Stimulated activated CD8-positive, alpha-beta memory T cell treated with anti-CD3 and anti-CD28 coated beads, Interleukin-4, amount 100 ng/mL, for 4 hours (primary cell): ENCODE results near the gene PBX4.
"Not testable (repeated sequence)": the region's sequence is repeated elsewhere in the genome, so short reads cannot be mapped to it uniquely, and the experiment has no call there.

Source experiments
- DNase-seq, 2 donors: peaks; one replicate each; pipeline ENCODE4 v3.0.0-alpha.2; 2020; ENCODE audit warnings: low read depth in 2 of 2, low spot score in 1 of 2

PBX4 gene, protein sequence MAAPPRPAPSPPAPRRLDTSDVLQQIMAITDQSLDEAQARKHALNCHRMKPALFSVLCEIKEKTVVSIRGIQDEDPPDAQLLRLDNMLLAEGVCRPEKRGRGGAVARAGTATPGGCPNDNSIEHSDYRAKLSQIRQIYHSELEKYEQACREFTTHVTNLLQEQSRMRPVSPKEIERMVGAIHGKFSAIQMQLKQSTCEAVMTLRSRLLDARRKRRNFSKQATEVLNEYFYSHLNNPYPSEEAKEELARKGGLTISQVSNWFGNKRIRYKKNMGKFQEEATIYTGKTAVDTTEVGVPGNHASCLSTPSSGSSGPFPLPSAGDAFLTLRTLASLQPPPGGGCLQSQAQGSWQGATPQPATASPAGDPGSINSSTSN

DNA sequence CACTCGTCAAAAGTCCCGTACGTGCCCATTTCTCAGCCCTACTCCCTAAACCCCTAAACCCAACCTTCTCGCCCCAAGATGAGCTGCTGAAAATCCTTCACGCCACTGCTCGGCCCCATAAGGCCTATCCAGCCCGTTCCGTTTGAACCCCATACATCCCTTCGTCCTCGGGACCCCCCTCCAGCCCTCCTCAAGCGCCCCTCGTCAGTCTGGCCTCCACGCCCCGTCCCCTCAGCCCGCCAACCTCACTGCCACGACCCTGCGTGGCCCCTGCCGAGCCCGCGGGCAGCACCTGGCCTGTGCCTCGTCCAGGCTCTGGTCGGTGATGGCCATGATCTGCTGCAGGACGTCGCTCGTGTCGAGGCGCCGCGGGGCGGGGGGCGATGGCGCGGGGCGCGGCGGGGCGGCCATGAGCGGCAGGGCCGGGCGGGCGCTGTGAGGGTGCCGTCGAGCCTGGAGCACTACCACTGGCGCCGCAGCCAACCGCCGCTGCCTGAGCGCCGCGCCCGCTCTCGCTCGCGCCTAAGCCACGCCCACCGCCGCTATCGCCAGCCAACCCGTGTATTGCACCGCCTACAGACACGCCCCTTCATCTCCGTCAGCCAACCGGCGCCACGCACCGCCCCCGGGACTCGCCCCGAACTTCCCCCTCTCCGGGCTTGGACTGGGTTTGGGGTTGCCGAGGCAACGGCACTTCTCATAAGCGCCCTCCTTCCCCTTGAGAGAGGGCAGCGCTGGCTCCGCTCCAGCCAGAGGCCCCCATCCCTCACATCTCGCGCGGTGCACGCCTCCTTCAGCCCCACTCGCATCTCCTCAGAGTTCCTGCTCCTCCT lies at the start of gene PBX4:
Gene PBX4 (minus strand): TSS at position 469 of the 833 bp plus-strand sequence. CDS start 58 bp downstream, at position 411.
- DNase-seq: peak; percentile 98 to 99

DNA sequence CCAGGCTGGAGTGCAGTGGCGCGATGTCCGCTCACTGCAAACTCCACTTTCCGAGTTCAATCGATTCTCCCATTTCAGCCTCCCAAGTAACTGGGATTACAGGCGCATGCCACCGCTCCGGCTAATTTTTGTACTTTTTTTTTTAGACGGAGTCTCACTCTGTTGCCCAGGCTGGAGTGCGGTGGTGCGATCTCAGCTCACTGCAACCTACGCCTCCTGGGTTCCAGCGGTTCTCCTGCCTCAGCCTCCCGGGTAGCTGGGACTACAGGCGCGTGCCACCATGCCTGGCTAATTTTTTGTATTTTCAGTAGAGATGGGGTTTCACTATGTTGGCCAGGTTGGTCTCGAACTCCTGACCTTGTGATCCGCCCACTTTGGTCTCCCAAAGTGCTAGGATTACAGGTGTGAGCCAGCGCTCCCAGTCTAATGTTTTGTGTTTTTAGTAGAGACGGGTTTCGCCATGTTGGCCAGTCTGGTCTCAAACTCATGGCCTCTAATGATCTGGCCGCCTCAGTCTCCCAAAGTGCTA lies 47.0 kb upstream of the PBX4 start:
- DNase-seq: not testable (repeated sequence)

DNA sequence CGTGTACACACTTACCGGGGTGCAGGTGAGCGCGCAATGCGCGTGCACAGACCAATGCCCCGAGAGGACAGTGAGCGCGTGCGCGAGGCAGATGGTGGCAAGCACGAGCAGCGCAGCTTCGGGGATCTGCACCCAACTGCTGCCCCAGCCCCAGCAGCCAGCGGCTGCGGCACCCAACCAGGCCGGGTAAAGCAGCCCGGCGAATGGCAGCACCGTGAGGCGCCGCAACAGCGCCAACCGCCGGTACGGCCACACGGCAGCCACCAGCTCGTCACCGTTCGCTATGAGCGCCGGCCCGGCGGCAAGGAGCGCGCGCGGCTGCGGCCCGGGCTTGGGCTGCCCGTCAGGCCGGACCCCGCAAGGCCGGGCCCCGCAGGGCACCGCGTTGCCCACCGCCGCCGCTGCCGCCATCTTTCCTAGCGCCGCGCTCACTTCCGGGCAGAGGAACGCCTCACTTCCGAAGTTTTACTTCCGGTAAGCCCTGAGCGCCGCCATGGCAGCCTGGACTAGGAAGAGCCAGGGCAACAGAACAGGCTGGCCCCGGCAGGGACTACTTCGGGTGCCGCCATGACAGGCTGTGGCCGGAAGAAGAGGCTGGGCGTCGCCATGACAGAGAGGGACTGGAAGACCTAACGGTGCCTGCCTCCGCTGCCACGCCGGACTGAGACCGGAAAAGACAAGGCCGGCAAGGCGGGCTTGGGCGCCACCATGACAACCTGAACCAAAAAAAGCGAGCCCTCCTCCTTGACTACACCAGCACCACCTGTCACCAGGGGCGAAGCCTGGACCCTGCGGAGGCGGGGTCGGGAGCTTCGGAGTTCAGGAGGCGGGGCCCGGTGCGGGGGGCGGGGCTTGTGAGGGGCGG lies 45.0 kb upstream of the PBX4 start, which contains the start of gene ATP13A1:
Gene ATP13A1 (minus strand): TSS at position 421 of the 865 bp plus-strand sequence. CDS start 10 bp downstream, at position 411.
- DNase-seq: peak; percentile 79 to 91

DNA sequence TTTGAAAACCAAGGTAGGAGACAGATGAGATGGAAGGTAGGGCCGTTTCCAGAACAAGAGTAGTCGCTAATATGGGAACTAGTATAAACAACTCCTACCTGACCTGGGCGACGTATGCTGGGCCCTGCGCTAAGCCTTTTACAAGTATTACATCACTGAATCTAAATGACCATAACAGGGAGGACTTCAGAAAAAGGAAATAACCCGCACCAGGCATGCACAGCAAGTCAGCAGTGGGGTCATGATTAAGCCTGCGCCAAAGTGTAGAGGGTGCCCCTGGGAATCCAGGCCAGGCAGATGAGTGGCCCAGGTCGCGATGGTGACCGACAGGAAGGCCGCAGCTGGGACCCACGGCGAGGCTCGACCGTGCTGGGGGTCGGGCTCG lies 44.4 kb upstream of the PBX4 start:
- DNase-seq: no peak

DNA sequence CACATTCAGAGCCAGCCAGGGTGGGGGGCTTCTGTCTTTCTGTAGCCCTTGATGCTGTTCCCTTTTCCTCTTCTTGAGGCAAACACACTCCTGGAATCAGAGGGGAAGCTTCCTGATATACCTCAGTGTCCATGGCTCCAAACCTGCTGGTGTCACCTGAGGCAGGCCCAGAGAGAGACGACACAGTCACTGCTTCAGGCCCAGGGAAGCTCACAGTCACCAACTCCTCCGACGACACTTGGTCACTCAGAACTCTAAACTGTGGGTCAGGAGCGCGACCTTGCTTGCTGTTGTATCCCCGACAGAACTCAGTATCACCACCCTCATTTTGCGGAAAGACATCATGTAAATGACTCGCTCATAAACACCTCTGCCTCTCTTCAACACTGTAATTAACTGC lies 43.9 kb upstream of the PBX4 start:
- DNase-seq: no peak

DNA sequence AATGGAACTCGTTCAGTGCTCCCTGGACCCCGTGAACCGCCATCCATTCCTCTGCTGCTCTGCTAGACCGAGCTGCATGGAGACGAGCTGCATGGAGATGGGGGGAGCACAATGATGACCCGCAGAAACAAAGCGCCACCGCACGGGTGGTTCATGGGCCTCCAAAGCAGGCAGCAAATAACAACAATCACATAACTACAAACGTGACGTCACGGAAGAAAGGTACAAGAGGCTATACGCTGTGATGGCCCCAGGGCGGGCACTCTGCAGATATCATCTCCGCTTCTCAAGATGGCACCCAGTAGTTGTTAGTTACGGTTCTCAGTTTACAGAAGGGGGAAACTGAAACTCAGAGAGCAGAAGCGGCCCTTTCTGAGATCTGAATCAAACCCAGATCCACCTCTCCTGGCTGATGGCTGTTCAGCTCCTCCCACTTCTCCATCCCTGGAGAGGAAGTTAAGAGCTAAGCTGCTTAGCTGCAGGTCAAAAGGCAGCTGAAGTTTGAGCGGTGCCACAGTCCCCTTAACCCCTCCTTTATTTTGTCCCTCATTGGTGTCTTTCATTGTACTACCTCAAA lies 43.3 kb upstream of the PBX4 start:
- no peak for DNase-seq

DNA sequence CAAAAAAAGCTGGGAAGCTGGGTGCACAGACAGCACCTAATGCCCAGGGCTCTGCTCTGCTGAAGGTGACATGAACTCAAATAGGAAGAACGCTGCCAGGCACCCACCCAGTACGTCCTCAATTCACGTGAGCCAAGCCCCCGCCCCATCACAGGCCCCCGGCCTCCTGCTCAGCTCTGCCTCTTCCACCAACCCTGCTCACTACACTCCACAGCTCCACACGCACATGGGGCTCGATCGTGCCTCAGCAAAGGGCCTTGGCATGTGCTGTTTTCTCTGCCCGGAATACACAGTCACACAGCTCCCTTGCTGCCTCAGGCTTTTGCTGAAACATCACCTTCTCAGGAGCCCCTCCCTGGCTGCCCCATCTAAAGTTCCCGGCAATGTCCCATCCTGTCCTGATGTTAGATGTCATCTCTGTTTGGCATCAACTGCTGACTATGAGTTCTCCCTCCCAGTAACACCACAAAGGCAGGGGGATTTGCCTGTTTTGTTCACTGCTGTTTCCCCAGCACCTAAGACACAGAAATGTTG lies 42.7 kb upstream of the PBX4 start:
- DNase-seq: no peak

DNA sequence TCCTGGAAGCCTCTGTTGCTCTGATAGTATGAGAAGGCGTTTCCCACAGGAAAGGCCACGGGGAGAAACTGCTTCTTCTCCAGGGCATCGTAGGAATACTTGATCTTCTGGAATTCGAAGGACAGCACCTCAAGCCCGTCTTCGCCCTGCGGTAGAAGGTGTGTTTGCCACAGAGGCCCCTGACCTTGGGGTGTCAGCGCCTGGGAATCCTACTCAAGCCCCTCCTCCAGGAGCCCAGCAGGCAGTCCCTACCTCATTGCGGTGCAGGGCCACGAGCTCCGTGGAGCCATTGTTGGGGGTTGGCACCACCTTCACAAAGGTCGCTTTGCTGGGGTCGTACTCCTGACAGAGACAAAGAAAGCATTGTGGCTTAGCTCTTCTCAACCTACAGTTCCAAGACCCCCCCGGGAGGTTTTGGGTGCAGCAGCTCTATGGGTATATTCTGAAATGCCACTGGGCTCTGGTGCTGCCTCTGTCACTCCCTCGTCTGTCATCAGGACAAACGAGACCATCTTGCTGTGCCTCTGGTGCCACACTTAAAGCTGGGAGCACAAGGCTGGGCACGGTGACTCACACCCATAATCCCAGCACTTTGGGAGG lies 41.3 kb upstream of the PBX4 start:
- no peak for DNase-seq

DNA sequence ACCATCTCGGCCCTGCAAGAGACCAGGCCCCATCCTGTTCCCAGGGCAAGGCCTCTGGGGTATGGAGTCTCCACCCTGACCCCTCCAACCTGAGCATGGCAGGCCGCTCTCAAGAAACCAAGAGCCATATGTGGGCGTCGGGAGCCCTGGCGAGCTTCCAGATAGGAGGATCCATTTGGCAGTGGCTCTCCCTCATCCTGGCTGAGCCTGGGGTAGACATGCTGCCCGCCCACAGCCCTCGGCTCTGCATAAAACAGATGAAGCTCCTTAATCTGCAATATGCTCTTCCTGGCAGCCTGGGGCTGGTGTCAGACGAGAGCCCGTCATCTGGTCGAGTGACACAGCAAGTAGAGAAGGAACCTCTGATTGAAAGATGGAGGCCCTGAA lies 38.9 kb upstream of the PBX4 start:
- DNase-seq: no peak

DNA sequence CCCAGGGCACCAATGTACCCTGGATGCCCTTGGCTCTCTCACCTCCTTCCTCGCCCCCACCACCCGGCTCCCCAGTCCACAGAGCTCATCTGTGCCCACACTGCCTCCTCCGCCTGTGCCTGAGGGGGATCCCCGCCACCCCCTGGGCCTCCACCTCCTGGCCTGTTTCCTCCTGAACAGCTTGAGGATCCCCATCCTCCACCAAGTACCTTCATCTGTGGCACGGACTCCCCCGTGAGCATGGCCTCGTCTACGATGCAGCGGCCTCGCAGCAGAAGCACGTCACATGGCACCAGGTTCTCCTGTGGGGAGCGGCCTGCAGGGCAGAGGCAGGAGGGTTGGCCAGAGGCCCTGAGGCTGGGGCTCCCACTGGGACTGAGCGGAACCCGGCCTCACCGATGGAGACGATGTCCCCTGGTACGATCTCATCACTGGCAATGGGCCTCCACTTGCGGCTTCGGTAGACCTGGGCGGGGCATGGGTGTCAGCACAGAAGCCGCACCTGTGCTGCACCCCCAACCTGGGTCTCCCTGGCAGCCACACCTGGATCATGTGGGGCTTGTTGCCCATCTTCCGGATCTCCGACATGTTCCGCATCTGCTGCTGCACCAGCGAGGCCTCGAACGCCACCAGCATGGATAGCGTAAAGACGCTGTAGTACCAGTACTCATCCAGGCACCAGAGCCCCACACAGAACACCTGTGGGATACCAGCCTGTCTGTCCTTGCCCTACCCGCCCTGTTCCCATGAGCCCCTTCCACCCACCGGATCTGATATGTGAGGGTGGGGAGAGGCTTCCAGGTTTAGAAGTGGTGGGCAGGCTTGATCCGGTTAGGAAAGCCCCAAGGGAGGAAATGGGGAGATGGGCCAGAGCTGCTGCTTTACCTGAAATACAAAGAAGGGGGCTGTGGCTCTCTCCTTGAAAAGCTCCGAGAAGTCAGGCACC lies 38.2 kb upstream of the PBX4 start:
- no peak for DNase-seq

DNA sequence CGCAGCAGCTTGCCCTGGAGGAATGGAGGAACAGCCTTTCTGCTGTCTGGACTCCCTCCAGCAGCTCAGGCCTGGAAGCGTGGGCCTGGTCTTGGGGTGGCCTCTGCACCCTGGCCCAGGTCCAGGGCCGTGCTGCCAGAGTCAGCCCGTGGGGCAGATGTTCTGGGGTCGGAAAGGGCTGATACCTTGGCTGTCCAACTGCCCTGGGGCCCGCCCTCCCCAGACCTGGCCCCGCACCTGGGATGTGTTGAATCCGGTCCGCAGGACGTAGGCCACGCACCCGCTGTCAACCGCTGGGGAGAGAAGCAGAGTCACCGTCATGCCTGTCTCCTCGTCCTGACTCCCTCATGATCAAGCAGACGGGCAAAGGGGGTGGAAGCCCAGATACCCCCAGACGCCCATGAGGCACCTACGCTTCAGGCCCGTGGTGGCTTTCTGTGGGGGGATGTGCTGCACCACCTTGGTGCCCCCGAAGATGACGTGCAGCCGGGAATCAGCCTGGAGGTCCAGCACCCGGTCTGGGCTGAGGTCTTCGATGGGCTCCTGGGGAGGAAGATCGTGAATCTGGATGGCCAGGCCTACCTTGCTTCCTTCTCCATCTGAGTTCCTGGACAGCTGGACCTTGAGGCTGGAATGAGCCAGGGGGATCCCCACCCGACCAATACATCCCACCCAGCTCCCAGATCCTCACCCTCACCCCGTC lies 37.3 kb upstream of the PBX4 start:
- no peak for DNase-seq

DNA sequence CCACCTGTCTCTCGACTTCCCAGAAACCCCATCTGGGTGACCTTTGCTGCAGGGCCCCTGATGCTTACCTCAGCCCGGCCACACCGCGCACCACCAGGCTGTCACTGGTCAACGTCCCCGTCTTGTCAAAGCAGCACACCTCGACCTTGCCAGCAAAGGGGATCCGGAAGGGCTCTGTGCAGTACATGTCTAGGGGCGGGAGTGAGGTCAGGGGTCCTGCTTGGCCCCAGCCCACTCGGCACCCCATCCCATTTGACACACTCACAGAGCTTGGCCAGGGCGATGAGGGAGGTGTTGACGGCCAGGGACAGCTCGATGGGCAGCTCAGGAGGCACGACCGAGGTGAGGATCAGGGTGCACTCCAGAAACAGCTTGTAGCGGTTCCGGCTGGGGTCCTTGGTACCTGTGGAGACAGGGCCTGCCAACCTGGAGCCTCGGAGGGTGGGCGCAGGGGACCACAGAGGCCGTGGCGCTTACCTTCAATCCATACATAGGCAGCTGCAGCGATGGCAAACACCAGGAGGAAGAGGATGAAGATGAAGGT lies 36.6 kb upstream of the PBX4 start:
- no peak for DNase-seq

DNA sequence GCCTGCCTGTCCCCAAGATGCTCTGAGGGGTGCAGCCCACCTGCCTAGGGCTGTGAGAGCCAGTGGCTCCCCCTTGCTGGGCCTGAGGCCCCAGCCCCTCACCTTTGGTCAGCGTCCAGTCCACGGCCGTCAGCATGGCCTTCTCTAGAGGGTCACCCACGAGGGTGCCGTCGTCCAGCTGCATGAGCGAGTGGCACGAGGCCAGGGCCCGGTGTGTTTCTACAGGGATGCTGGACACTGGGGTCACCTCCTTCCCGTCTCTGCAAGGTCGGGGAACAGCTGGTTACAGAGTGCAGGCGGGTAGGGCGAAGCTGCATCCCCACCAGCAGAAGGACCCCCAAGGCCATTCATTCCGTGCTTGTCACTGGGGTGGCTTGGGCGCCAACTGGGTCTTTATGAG lies 36.0 kb upstream of the PBX4 start:
- no peak for DNase-seq

DNA sequence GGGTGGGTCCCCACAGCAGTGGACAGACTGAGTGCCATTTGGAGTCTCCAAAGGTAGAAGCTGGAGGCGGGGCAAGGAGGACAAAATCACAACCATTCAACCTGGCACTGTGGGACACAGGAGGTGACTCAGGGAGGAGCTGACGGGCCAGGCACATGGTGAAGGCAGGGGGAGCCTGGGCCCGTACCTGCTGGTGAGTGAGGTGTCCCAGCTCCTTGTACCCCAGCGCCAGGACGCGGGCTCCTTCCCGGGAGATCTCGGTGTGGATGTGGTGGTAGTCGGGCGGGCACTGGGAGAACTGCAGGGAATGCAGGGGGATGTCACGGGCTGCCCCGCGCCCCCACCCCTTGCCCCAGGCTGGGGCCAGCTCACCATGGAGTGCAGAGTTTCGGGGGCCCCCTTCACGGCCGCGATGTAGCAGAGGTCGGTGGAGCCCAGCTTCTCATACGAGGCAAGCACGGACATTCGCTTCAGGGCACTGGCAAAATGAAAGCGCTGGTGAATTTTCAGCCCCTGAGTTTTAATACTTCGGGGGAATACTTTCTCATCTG lies 35.2 kb upstream of the PBX4 start:
- DNase-seq: no peak

DNA sequence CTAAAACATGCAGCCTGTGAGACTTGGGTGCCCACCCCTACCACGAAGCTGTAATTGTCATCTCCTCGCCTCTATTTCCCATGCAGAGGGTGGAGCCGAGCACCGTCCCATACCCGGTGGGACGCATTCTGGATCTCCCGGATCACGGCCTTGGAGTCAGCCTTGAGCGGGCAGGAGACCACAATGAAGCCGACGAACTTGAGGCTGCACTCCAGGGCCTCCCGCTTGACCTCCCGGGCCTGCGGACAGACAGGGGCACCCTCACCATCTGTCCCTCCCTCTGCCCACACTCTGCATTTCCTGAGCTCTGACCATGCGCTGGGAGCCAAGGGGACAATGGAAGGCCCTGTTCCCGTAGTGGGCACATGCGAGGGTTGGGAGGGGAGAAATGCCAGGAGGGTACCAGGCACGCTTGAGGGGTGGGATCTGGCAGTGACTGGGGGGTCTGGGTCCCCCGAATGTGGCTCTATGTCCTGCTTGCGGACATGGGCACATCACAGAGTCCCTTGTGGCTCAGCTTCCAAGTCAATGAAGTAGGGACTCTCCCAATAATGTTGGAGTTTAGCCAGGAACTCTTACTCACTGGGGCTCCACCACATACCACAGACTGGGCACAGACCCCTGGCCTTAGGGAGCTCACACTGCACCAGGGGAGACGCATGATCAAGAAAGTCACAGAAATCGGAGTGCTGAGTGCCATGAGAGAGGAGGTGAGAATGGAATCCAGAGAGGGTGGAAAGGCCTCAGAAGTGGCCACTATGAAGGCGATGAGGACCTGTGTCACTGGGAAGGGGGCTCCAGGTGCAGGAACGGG lies 34.2 kb upstream of the PBX4 start:
- no peak for DNase-seq

DNA sequence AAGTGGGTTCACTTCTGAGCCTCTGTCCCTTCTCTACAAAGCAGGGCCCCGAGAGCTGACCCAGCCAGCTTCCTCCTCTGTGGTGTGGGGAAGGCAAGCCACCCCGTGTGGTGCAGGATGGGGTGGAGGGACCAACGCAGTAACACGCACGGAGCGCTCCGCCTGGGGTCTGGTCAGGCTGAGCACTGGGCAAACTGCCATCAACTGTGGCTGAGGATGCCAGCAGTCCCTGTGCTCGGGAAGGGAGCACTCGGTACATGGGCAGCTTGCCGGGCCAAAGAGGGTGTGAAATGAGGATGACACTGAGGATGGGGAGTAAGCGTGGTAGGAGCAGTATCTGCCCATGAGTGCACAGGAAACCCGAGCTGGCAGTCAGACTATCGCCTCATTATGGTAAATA lies 32.6 kb upstream of the PBX4 start:
- no peak for DNase-seq

DNA sequence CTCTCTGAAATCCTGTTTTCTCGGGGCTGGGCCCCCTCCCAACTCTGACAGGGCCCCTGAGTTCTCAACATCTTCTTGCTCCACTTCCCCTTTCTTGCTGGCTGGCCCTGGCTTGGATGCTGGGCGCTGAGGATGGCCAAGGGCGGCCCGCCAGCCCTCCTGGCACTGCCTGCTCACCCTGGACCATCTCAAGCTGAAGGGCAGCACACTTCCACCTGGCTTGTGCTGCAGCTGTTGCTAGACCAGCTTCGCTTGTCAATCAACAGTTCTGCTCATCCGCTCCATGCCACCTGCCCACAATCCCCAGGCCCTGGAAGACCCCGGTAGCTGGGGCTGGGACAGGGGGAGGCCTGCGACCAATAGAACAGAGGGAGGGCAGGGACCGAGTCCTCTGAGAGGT lies 31.8 kb upstream of the PBX4 start:
- DNase-seq: no peak
